ENCODE results near the gene RCAN2.
"Not testable (repeated sequence)": the region's sequence is repeated elsewhere in the genome, so short reads cannot be mapped to it uniquely, and the experiment has no call there.

Gene RCAN2

DNA sequence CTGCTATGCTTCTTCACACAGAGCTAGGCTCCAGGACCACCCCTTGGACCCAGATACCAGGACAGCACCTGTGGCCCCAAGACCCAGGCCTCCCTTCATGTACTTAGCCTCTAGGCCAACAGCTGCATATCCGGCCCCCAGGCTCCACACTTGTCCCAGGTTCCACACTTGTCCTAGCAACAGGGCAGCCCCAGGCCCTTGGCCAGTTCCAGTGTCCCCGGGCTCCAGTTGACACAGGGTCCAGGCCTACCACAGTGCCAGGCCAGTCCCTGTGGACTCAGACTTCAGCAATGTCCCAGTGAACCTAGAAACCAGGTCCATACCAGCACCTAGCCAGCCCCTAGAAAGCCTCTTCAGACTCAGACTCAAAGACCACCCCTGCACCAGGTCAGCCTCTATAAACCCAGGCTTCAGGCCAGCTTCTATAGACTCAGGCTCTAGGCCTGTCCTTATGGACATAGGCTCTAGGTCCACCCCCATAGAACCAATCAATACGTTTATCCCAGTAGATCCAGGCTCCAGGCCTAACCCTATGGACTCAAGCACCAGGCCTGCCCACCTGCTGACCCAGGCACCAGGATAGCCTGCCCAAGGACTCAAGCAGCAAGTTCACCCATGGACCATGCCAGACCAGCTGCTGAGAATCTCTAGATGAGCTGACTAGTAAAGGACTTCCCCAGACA is 46.3 kb downstream of the RCAN2 start:
- FAIRE-seq: no peak
- DNase-seq (ENCODE audit: insufficient read length, low spot score): no peak

DNA sequence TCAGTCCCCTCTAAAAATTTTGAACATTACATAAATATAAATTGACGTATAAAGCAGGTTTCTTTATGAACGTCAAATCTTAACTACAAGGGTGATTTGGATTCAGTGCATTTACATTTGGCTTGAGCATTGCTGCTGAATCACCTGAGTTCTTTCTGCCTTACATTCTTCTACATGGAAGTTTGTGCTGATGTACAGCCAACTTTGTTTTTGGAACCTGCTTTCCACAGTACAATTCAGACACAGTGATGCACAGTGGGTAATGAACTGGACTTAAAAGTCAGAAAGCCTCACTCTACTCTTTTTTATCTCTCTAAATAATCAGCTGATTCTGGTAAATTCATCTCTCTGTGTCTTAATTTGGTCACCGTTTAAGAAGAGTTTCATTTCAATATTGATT is 47.6 kb downstream of the RCAN2 start:
- FAIRE-seq (no peak), DNase-seq (ENCODE audit: insufficient read length, low spot score) (no peak)

DNA sequence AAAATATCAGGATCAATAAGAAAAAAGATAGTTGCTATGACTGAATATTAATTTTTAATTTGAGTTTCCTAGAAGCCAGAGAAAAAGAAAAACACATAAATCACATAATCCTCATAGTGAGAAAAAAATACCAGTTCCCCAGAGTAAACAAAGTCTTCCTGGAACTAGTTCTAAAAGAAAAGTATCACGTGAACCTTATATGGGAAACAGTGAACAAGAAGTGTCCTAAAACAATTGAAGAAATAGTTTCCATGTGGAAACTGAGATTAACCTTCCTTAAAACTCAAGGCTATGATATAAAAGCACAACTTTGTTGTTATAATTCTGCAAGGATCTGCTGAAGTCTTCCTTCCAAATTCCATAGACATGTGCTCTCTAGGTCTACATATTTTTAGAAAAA is 50.6 kb downstream of the RCAN2 start:
- FAIRE-seq: no peak
- no peak for DNase-seq (ENCODE audit: insufficient read length, low spot score)

DNA sequence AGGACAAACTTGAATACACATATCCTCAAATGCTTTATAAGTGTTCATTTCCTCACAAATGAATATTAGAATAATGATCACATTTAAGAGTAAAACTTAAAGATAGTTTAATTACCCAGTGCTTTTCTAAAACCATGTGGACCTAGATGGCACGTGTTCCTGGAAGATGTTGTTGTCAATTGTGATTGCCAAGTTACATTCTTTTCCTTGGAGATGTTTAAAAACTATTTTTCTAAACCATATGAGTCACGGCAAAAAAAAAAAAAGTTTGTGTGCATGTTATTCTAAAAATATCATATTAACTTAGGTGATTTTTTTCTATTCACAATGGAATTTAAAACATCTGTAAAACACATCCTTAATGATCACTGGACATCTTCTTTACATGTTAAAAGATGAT is 51.1 kb downstream of the RCAN2 start:
- FAIRE-seq (no peak), DNase-seq (ENCODE audit: insufficient read length, low spot score) (no peak)

DNA sequence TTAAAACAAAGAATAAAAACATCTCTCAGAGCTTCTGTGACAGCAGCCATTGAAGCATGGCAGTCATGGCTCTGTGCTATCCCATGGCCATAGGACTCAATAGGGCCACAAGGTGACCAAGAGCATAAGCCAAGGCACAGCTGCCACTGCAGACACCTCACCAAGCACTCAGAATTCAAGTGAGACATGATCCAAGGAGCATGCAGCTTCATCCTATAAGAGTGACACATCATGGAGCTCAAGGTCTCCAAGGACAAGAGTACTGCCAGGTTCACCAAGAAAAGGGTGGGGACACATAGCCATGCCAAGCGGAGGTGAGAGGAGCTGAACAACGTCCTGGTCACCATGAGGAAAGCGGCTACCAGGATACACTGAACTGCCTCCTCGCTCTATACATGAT is 53.0 kb downstream of the RCAN2 start:
- FAIRE-seq (no peak), DNase-seq (ENCODE audit: insufficient read length, low spot score) (no peak)

DNA sequence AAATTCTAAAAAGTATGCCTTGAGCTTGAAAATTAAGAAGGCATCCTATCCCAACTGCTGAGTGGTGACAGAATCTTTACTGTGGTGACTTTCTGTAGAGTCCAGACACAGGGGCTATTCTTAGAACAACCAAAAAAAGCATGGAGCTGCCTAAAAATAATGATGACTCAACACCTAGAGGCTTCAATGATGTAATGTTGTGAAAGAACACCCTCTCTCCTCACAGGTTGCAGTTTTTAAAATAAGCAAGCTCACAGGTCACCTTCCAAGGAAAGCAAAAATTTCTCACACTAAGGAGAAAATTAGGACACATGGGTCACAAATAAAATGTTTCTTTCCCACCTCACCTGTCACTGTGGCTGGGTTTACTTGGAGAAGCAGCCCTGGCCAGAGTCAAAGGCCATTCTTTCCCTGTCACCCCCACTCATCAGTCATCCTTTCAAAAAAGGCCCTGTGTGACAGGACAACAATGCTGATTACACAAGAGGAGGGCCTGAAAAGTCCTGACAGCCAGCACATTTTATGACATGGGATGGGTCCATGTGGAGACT is 53.5 kb downstream of the RCAN2 start:
- FAIRE-seq (no peak), DNase-seq (ENCODE audit: insufficient read length, low spot score) (no peak)

DNA sequence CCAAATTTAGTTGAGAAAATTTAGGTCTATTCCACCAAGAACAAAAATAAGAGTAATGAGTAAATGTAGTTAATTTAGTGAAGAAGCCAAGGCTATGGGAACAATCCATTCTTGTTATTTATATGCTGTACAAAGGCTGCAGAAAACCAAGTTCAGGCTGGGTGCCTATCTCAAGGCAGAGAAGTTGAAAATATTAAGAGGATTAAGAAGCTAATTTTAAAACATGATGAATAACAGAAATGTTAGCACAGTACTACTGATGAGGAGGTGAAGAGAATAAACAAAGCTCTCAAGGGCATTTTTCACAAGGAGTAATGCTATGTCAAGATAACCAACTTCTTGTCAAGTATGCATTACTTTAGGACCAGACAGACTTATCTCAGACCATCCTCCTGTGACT is 68.6 kb downstream of the RCAN2 start:
- no peak for DNase-seq (ENCODE audit: insufficient read length, low spot score)
- FAIRE-seq: no peak

DNA sequence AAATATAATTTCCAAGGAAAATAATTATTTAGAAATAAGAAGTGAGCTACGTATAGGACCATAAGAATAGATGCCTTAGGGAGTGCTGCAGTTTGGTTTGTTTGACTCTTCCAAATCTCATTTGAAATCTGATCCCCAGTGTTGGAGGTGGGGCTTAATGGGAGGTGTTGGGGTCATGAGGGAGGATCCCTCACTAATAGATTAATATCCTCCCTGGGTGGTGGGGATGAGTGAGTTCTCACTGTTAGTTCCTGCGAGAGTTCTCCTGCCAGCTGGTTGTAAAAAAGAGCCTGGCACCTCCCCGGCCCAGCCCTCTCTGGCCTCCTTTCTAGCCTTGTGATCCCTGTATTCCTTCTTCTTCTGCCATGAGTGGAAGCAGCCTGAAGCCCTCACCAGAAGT is 69.3 kb downstream of the RCAN2 start:
- FAIRE-seq: no peak

DNA sequence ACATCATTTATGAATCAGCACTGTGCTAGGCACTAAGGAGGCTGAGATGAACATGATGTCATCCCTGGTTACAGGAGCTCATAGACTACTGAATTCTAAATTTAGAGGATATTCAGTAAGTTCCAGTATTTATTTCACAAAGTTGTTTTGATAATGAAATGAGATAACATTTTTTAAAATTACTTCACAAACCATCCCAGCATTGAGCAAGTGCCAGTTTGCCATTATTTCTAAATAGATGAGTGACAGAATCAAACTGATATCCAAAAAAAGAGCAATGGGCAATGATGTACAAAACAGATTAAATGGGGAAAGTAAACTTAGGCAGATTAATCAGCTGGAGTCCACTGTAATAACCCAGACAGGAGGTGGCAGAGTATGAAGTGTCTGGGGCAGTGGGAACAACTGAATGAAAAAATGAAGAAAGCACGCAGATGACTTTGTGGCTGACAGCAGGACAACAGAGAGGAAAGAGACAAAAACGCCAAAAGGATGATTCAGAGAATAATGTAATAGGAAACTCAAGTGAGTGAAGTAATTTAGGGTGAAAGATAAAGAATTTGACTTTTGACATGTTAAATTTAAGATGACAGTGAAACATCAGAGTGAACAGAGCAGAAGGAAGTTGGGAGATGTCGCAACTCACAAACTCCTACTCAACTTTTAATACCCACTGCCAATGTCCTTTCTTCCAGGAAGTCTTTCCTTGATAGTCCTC is 70.2 kb downstream of the RCAN2 start:
- DNase-seq (ENCODE audit: insufficient read length, low spot score): no peak
- FAIRE-seq: no peak

More for the DNA sequence above, 69.3 kb downstream of the RCAN2 start:
- DNase-seq (ENCODE audit: insufficient read length, low spot score): no peak

DNA sequence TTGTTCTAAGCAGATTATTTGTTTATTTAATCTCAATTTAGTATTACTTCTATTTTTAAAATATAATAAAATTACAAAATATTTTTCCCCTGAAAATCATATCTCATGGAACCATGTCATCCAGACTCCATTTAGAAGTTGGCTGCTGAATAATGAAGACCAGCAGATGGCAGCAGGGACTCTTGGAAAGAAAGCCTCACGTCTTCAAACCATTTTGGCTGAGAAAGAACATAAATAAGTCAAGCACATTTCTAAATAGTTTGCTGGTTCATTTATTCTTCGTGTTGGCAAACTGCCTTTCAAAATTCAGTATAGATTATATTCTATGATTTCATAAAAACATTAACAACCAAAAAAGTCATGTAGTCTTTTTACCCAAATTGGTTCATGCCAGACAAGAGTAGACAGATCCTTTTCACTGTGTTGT is 71.7 kb downstream of the RCAN2 start:
- FAIRE-seq (no peak), DNase-seq (ENCODE audit: insufficient read length, low spot score) (peak; percentile 36)

DNA sequence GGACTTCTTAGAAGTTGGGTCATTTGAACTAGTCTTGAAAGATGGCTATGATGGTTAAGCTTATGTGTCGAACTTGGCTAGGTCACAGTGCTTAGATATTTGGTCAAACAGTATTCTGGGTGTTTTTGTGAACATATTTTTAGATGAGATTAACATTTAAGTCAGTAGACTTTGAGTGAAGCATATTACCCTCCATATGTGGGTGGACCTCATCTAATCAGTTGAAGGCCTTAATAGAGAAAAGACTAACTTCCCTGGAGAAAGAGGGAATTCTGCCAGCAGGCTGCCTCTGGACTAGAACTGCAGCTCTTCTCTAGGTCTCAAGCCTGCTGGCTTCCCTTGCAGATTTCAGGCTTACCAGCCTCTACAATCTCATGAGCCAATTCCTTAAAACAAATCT is 76.9 kb downstream of the RCAN2 start:
- FAIRE-seq: no peak
- no peak for DNase-seq (ENCODE audit: insufficient read length, low spot score)

DNA sequence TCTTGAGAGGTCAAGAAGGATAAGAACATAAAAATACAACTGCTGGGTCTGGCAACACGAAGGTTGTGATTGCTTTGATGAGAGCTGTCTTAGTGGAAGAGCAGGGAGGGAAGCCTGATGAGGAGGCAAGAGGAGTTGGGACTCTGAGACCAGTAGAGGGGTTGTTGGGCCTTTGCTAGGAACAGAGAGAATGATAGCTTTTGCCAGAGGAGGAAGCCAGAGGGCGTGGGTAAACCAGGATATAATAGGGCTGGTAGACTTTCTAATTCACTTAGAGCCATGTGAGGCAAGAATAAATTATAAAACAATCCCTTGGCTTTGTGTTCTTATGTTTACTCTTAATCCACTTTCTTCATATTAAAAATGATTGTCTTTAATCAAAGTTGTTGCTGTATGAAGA is 78.6 kb downstream of the RCAN2 start:
- FAIRE-seq (no peak), DNase-seq (ENCODE audit: insufficient read length, low spot score) (no peak)

DNA sequence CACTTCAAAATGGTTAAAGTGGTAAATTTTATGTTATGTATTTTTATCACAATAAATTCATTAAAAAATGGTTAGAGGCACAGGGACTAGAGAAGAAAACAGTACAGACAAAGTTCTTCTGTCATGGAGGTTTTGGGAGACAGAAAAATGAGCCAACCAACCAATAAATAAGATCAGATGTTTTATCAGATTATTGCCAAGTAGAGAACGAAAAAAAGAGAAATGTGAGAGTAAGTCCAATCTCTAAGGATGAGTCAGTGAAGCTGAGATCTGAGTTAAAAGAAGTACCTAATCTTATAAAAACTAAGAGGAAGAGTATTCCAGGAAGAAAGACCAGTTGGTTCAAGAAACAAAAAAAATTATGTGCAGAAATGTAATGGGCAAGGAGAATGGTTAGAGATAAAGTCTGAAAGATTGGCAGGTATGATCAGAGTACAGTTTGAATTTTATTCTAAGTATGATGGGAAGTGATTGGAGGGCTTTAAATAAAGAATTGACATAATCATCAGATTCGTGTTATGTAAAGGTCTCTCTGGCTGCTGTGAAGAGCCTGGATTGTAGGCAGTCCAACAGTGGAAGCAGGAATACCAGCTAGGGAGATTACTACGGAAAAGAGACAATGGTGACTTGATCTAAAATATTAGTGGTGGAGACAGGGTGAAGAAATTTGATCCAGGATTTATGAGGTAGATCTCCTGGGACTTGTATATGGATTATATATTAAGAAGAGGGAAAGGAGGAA is 79.6 kb downstream of the RCAN2 start:
- no peak for FAIRE-seq
- no peak for DNase-seq (ENCODE audit: insufficient read length, low spot score)

DNA sequence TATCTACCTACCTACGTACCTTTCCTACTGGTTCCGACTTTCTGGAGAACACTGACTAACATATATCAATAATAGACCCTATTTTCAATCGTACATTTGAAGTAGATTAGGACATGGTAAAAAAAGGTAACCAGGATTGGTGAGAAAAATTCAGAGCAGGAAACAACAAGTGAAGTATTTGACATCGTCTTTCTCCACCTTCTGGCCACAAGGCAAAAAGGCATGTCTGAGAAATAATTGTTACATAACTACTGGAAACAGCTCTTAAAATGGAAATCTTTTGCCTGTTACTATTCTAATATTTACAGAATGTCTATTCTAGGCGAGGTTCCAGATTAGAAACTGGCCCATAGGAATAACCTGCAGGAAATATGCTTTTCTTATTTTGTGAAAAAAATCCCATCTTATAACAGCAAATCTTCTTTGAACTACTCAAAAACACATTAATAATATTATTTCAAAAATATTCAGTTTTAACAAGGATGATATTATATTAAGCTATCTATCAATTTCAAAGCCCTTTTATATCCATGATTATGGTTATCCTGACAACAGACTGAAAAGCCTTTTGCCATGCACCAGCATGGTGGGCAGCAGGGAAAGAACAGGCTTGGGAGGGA is 80.8 kb downstream of the RCAN2 start:
- DNase-seq (ENCODE audit: insufficient read length, low spot score): peak; percentile 29

DNA sequence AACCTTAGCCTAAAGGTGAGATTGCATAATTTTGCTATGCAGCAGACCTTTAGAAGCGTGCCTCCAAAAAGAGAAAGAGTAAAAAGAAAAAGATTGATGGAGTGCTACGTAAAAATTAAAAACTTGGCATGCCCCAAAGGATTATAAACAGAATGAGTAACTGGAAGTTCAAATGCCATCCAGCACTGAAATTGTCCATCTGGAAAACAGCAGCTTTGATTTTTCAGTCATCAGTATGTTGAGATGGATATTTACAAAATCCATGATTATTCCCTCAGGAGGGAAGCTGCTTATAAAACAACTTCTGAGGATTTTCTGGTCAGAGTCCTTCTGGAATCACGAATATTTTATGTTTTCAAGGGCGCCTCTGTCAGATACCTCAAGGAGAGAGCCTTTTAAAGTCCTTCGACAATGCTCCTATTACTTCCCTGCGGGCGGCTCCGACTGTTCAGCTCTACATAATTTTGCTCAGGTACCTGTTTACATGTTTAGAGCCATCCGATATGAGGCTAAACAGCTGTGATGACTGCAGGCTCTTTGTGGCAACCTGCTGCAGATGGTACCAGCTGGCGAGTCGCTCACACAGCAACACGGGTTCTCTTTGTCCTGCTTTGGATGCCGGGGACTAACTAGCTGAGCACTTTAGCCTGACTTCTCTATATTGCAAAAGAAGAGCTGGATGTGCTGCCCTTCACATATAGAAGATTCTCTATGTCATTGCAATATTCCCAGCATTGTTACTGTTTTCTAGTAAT is 83.3 kb downstream of the RCAN2 start:
- FAIRE-seq: no peak
- DNase-seq (ENCODE audit: insufficient read length, low spot score): no peak

More for the DNA sequence above, 80.8 kb downstream of the RCAN2 start:
- no peak for FAIRE-seq

DNA sequence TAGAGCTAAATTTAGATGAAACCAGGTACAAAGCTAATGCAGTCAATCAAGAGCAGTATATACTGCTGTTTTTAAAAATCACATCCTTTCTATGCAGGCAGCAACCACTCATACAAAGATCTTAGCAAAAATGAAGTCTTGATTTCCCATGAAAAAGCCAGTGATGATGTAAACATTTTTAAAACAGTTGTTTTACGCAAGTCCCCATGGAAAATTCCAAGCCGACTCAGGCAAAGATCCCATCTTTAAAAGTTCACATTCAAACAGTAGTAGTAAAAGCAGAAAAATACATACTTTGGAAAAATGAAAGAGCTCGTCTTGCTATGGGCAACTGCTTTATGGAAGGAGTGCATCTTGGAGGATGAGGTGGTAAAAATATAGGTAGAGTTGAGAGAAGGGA is 84.0 kb downstream of the RCAN2 start:
- no peak for FAIRE-seq
- no peak for DNase-seq (ENCODE audit: insufficient read length, low spot score)

DNA sequence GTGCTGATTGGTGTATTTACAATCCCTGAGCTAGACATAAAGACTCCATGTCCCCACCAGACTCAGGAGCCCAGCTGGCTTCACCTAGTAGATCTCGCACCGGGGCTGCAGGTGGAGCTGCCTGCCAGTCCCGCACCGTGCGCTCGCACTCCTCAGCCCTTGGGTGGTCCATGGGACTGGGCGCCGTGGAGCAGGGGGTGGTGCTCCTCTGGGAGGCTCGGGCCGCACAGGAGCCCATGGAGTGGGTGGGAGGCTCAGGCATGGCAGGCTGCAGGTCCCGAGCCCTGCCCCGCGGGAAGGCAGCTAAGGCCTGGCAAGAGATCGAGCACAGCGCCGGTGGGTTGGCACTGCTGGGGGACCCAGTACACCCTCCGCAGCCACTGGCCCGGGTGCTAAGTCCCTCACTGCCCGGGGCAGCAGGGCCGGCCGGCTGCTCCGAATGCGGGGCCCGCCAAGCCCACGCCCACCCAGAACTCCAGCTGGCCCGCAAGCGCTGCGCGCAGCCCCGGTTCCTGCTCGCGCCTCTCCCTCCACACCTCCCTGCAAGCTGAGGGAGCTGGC is 85.5 kb downstream of the RCAN2 start:
- FAIRE-seq; DNase-seq (ENCODE audit: insufficient read length, low spot score): not testable (repeated sequence)

DNA sequence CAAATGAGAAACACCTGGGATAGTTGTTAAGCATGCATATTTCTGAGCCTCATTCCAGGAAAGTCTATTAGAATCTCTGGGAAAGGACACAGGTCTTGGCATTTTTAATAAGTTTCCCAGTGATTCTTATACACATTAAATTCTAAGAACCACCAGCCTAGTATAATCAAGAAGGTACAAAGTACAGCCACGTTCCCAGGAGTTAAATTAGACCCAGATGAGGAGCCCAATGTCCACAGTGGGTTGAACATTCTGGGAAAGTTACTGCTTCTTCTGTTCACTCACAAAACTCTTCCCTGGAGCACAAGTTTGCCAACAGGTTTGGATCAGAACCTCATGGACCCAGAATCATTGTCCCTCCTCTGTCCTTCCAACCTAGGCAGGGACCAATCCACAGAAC is 90.4 kb downstream of the RCAN2 start:
- FAIRE-seq: no peak
- no peak for DNase-seq (ENCODE audit: insufficient read length, low spot score)

DNA sequence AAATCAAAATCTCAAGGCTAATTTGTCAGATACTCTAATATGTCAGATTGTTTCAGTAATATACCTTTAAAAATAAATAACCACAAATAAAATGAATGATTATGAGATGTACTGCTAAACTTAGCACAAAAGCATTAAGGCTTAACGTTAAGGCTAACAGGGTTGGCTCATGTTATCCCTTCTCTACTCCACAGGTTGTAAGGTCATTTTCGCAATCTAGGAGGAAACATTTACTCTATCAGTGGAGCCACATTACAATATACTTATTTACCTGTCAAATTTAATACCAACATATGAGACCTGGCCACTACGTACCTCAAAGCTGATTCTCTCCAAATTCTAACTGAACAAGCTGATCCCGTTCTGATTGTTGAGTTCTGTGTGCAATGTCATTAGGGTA is 95.7 kb downstream of the RCAN2 start:
- FAIRE-seq: no peak
- DNase-seq (ENCODE audit: insufficient read length, low spot score): no peak

DNA sequence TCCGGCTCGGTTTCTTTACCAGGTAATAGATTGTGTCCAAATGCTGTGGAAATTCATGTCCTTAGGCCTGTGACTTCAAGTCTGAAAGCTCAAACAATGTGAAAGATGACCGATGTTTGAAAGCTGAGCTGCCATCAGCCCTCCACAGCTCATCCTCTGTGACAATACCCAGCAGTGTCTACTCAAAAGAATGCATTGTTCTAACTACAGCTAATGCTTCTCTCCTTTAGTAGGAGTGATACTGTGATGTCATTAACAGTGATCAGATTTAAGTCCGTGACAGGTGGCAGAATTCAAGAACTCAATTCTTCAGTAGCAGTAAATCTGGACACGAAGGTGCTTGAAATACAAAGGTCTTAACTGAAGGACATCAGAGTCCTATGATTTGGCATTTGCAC is 97.3 kb downstream of the RCAN2 start:
- FAIRE-seq: no peak
- DNase-seq (ENCODE audit: insufficient read length, low spot score): no peak

All from HTR-8/SVneo (cell line).